GM12878 (cell line): ENCODE measurements around the gene MYB.
"Not testable (repeated sequence)": the region's sequence is repeated elsewhere in the genome, so short reads cannot be mapped to it uniquely, and the experiment has no call there.

Experiments used
- CHD2 ChIP-seq: IDR thresholded peaks from 2 replicates; pipeline ENCODE4 v1.6.1; 2011; ENCODE audit warnings: low read depth, low read length, improper control_type of control experiment, borderline replicate concordance
- HCFC1 ChIP-seq: fragments of 150-350 bp; IDR thresholded peaks from 2 replicates; pipeline ENCODE4 v1.6.1; 2014; ENCODE audit warnings: low read length
- POLR2AphosphoS5 ChIP-seq: IDR thresholded peaks from 2 replicates; pipeline ENCODE4 v1.6.1; 2011; ENCODE audit warnings: mild to moderate bottlenecking, low read length, inconsistent platforms
- SP1 ChIP-seq: IDR thresholded peaks from one replicate; pipeline ENCODE4 v1.6.1; 2011; ENCODE audit warnings: low read depth, low read length

DNA sequence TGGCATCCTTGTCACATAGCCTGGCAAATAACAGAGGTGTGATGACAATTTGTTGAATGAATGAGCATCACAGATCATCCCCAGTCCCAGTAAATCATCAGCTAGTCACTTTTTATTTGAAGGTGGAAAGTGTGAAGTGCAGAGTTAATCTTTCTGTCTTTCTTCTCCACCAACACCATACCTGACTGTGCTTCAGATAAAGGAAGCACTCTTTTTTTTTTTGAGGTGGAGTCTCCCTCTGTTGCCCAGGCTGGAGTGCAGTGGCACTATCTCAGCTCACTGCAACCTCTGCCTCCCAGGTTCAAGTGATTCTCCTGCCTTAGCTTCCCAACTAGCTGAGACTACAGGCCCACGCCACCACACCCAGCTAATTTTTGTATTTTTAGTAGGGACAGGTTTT, 38.9 kb upstream of the MYB start:
- TF ChIP-seq SP1, POLR2AphosphoS5, CHD2, HCFC1: not testable (repeated sequence)
